GM18519 (cell line): ENCODE results near the gene ZC3H7A.
"Not testable (repeated sequence)": the region's sequence is repeated elsewhere in the genome, so short reads cannot be mapped to it uniquely, and the experiment has no call there.

Experiments used
- ATAC-seq: cut with Tn5 transposase; IDR thresholded peaks from one replicate; pipeline ENCODE4 v1.9.1; 2021; ENCODE audit warnings: mild to moderate bottlenecking, moderate library complexity; ENCODE audit not compliant: unreplicated experiment, low FRiP score

The ZC3H7A gene

GRCh38 chr16:11797166-11797956, at the start of gene ZC3H7A:
TSS of gene ZC3H7A (minus strand) at chr16:11797258. CDS start at chr16:11782354, 14,904 bp downstream.
- peak; percentile 71 for ATAC-seq

DNA sequence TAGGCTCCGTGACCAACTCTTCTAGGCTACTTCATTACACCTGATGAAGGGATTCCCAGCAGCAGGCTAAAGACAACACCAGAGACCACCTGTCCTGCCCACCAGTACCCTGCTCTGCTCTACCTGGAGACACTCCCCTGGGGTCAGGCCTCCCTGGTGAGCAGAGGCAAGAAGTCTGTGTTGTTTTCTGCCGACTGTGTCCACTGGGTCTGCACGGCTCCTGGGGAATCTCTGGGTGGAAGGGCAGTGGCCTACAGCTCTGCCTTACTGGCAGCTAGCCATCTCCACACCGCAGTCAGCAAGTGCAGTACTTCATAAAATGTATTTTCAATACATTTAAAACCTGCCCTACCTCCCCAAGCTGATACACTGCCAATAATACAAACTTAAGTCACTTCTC, 47.4 kb upstream of the ZC3H7A start:
- no peak for ATAC-seq

GRCh38 chr16:11843861-11844260, 46.8 kb upstream of the ZC3H7A start:
- no peak for ATAC-seq

DNA sequence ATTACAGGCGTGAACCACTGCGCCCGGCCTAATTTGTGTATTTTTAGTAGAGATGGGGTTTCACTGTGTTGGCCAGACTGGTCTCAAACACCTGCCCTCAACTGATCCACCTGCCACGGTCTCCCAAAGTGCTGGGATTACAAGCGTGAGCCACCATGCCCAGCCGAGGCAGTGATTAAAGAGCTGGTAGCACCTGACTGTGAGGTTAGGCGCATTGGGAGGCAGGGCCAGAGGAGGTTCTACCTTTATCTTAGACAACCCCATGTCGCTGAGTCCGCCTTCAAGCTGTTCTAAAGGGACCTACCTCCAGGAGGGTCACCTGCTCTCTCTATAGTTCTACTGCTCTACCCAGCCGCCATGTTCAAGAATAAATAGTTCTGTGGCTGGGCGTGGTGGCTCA, 46.1 kb upstream of the ZC3H7A start:
- ATAC-seq, result no peak

DNA sequence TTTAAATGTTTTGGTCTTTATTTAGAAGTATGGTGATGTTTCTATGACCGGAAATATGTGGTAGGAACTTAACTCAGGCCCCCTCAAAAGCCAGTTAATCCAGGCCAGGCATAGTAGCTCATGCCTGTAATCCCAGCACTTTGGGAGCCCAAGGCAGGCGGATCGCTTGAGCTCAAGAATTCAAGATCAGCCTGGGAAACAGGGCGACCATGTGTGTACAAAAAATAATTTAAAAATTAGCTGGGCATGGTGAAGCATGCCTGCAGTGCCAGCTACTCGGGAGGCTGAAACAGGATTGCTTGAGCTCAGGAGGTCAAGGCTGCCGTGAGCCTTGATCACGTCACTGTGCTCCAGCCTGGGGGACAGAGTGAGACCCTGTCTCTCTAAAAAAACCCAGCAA, 44.0 kb upstream of the ZC3H7A start:
- no peak for ATAC-seq

DNA sequence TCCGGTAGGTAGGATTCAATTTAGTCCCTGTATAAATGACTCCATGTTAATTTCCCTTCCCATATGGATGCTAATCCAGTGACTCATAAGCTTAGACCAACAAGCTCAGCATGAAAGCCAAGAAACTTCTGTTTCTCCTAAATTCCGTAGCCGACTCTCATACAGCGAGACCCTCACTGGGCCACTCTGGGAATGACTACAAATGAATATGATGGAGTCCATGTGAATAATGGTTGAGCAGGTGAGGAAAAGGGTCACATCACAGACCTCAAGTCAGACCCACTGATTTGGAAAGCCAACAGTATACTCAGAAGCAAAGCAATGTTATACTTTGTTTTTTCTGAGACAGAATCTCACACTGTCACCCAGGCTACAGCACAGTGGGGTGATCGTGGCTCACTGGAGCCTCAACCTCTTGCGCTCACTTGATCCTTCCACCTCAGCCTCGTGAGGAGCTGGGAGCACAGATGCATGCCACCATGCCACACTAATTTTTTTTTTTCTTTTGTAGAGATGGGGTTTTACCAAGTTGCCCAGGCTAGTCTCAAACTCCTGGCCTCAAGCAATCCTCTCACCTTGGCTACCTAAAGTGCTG, 39.7 kb upstream of the ZC3H7A start:
- no peak for ATAC-seq

- no peak for ATAC-seq
These were observed 39.0 kb upstream of the ZC3H7A start for GRCh38 chr16:11835891-11836649.

DNA sequence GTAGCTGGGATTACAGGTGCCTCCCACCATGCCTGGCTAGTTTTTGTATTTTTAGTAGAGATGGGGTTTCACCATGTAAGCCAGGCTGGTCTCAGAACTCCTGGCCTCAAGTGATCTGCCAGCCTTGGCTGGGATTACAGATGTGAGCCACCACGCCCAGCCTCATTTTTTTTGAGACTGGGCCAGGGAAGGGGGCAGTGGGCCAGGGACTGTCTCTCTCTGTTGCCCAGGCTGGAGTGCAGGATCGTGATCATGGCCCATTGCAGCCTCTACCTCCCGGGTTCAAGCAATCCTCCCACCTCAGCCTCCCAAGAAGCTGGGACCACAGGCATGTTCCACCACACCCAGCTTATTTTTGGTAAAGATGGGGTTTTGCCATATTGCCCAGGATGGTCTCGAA, 38.3 kb upstream of the ZC3H7A start:
- ATAC-seq, result no peak

GRCh38 chr16:11833951-11834695, 37.1 kb upstream of the ZC3H7A start:
- no peak for ATAC-seq

GRCh38 chr16:11828696-11829095, 31.6 kb upstream of the ZC3H7A start:
- ATAC-seq, result no peak

DNA sequence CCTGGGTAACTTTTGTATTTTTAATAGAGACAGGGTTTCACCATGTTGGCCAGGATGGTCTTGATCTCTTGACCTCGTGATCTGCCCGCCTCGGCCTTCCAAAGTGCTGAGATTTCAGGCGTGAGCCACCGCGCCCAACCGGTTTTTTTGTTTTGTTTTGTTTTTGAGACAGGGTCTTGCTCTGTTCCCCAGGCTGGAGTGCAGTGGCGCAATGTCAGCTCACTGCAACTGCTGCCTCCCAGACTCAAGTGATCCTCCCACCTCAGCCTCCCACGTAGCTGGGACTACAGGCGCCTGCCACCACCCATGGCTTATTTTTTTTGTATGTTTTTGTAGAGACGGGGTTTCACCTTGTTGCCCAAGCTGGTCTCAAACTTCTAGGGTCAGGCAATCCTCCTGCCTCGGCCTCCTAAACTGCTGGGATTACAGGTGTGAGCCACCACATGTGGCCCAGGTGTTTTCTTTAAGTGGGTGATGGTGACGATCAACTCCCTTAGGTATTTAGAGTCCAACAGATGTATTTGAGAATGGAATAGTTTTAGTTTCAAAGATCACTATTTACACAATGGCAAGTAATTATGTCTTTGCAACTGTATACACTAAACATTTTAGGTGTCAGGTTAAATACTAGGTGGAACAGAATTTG, 28.6 kb upstream of the ZC3H7A start:
- not testable (repeated sequence) for ATAC-seq

DNA sequence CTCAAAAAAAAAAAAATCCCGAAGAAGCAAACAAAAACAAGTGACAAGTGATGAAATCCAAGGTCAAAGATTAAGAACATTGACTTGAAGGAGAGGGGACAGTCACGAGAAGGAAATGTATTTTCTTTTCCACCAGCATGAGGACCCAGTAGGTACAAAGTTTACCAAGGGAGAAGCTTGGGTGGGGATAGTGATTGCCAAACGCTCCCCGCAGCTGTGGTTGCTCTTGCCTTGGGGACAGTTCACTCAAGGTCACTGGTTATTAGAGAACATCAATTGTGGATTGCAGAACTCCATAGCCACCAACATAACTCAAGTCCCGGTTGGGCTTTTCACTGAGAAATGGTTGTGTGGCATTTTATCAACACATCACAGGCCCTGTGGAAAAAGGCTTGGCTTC, 27.3 kb upstream of the ZC3H7A start:
- no peak for ATAC-seq

DNA sequence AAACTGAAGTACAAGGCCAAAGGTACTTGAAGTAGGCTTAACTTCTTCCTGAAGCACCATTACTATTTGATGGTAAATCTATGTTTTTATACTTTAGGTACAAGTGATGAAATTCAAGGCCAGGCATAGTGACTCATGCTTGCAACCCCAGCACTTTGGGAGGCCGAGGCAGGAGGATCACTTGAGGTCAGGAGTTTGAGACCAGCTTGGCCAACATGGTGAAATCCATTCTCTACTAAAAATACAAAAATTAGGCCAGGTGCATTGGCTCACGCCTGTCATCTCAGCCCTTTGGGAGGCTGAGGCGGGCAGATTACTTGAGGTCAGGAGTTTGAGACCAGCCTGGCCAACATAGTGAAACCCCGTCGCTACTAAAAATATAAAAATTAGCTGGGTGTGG, 26.6 kb upstream of the ZC3H7A start:
- not testable (repeated sequence) for ATAC-seq

GRCh38 chr16:11819798-11820197, 22.7 kb upstream of the ZC3H7A start:
- no peak for ATAC-seq

DNA sequence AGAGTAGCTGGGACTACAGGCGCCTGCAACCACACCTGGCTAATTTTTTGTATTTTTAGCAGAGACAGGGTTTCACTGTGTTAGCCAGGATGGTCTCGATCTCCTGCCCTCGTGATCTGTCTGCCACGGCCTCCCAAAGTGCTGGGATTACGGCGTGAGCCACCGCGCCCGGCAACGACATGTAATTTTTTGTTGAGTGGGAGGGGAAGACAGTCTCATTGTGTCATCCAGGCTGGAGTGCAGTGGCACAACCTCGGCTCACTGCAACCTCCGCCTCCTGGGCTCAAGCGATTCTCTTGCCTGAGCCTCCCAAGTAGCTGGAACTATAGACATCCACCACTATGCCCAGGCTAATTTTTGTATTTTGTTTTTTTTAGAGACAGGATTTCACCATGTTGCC, 21.9 kb upstream of the ZC3H7A start:
- ATAC-seq, result not testable (repeated sequence)

- no peak for ATAC-seq
These were observed 19.1 kb upstream of the ZC3H7A start for GRCh38 chr16:11816123-11816522.

GRCh38 chr16:11814800-11815199, 17.7 kb upstream of the ZC3H7A start:
- not testable (repeated sequence) for ATAC-seq

DNA sequence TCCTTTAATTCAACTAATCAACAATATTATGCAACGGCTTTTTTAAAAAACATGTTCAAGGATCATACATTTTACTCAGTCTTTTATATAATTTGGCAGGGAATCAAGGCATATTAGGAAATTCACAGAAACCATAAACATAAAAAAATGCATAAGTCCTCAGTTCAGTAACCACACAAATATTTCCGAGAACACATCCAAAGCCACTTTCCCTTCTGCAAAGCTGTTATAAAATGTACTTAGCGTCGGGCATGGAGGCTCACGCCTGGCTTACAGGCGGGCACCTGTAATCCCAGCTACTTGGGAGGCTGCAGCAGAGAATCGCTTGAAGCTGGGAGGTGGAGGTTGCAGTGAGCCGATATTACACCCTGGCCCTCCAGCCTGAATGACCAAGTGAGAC, 9.7 kb upstream of the ZC3H7A start:
- no peak for ATAC-seq

DNA sequence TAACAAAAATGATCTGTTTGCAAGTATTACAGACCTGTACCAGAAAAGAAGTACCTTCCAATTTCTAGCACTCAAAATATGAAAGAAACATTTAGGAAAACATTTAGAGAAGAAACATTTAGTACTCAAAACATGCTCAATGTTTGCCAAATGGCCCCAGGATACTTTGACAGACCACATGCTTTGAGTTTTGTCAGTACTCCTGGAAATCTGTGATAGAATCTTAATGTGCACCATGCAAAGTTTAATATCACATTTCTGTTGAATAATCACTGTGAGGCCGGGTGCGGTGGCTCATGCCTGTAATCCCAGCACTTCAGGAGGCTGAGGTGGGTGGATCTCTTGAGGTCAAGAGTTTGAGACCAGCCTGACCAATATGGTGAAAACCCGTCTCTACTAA, 8.5 kb upstream of the ZC3H7A start:
- ATAC-seq, result no peak

DNA sequence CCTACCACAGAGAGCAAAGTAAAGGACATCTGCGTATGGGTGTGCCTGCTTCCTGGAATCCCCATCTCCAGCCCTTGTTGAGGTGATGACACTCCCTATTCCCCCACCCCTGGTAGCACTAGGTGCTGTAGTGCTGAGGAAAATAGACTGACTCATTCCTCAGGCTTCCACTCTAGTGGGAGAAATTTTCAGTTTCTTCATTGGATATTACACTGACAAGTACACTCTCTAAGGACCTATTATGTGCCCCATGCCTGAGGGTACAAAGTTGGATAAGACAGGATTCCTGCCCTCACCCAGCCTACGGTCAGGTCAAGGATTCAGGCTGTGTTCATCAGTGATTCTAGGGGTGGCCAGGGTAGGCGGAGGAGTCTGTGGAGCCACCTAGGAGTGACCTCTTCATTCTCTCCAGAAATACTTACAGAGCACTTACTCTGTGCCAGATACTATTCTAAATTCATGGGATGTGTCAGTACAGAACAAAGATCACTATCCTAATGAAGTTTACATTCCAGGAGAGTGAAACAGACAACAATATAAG, 4.5 kb upstream of the ZC3H7A start:
- ATAC-seq, result no peak
